Keratinocyte (primary cell): ENCODE results near the gene ME1.

Experiments used
- EZH2 ChIP-seq: IDR thresholded peaks from one replicate; pipeline ENCODE4 v1.6.1; 2012; ENCODE audit warnings: inconsistent platforms, mild to moderate bottlenecking, low read length, moderate library complexity
- TF ChIP-seq, protein P1 (sequence below), 3 experiments: IDR thresholded peaks in 1 of 3; conservative IDR thresholded peaks in 1 of 3; optimal IDR thresholded peaks in 1 of 3; 2 replicates in 2 of 3; 3 replicates in 1 of 3; pipeline versions ENCODE3 to v1.5.1; 2011; ENCODE audit warnings: low read length in 3 of 3, mild to moderate bottlenecking in 3 of 3, moderate library complexity in 2 of 3, control low read depth in 1 of 3, inconsistent platforms in 1 of 3; ENCODE audit not compliant: insufficient read depth in 2 of 3; ENCODE audit errors: extremely low read depth in 1 of 3

DNA sequence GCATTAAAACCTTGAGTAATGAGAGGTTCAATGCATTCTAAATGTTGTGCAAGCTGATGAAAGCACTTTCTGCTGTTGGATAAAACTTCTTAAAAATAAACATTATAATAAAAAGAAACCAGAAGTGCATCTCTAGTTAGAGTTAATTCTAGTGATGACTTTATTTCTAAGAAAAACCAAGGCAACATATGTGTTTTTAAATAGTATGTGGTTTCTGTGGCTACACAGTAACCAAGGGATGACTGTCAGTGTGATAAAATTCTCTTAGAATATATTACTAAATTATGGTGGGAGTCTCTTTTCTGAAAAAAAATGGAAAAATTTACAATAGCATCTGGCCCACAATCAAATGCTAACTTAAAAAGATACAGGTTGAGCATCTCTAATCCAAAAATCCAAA is 117.0 kb downstream of the ME1 start:
- TF ChIP-seq, protein P1, sequence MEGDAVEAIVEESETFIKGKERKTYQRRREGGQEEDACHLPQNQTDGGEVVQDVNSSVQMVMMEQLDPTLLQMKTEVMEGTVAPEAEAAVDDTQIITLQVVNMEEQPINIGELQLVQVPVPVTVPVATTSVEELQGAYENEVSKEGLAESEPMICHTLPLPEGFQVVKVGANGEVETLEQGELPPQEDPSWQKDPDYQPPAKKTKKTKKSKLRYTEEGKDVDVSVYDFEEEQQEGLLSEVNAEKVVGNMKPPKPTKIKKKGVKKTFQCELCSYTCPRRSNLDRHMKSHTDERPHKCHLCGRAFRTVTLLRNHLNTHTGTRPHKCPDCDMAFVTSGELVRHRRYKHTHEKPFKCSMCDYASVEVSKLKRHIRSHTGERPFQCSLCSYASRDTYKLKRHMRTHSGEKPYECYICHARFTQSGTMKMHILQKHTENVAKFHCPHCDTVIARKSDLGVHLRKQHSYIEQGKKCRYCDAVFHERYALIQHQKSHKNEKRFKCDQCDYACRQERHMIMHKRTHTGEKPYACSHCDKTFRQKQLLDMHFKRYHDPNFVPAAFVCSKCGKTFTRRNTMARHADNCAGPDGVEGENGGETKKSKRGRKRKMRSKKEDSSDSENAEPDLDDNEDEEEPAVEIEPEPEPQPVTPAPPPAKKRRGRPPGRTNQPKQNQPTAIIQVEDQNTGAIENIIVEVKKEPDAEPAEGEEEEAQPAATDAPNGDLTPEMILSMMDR (optimal IDR thresholded peaks at IDR 0.05 in 1 of 3, IDR thresholded peaks at IDR 0.05 in 1 of 3, conservative IDR thresholded peaks at IDR 0.05 in 1 of 3; ENCODE audit: extremely low read depth in 1 of 3, insufficient read depth in 2 of 3, low read length in 3 of 3), result no peak
- TF ChIP-seq EZH2, result no peak
